SK-N-SH treated with all-trans-retinoic acid at 6 μM for 48 hours (cell line): ENCODE results near the gene PNPLA8.

Source experiments
- BACH2 ChIP-seq: fragments of 250-450 bp; sonication (Bioruptor Pico); IDR thresholded peaks from 2 replicates; pipeline ENCODE4 v1.9.0; 2021; ENCODE audit warnings: mild to moderate bottlenecking, borderline replicate concordance
- CSRNP3 ChIP-seq: fragments of 250-450 bp; sonication (Bioruptor Pico); IDR thresholded peaks from 2 replicates; pipeline ENCODE4 v1.5.1; 2021; ENCODE audit warnings: mild to moderate bottlenecking, moderate library complexity
- GLIS3 ChIP-seq: fragments of 250-450 bp; sonication (Bioruptor Pico); IDR thresholded peaks from 2 replicates; pipeline ENCODE4 v1.5.0; 2020; ENCODE audit warnings: mild to moderate bottlenecking, moderate library complexity
- PATZ1 ChIP-seq: fragments of 250-450 bp; sonication (Bioruptor Pico); IDR thresholded peaks from 2 replicates; pipeline ENCODE4 v1.8.0; 2020; ENCODE audit warnings: mild to moderate bottlenecking, moderate library complexity, borderline replicate concordance
- POU6F1 ChIP-seq: fragments of 250-450 bp; sonication (Bioruptor Pico); IDR thresholded peaks from 2 replicates; pipeline ENCODE4 v1.8.0; 2021; ENCODE audit warnings: low read depth, mild to moderate bottlenecking, moderate library complexity, borderline replicate concordance
- PPARA ChIP-seq: fragments of 250-450 bp; sonication (Bioruptor Pico); IDR thresholded peaks from 2 replicates; pipeline ENCODE4 v1.5.0; 2020; ENCODE audit warnings: mild to moderate bottlenecking, borderline replicate concordance
- RARB ChIP-seq: fragments of 250-450 bp; sonication (Bioruptor Pico); IDR thresholded peaks from 2 replicates; pipeline ENCODE4 v1.8.0; 2021; ENCODE audit warnings: mild to moderate bottlenecking, moderate library complexity
- TOX ChIP-seq: fragments of 250-450 bp; sonication (Bioruptor Pico); IDR thresholded peaks from 2 replicates; pipeline ENCODE4 v1.8.0; 2021; ENCODE audit warnings: mild to moderate bottlenecking, moderate library complexity, borderline replicate concordance
- ZC3H10 ChIP-seq: fragments of 250-450 bp; sonication (Bioruptor Pico); IDR thresholded peaks from 2 replicates; pipeline ENCODE4 v1.5.1; 2021; ENCODE audit warnings: mild to moderate bottlenecking, moderate library complexity
- ZFP3 ChIP-seq: fragments of 250-450 bp; sonication (Bioruptor Pico); IDR thresholded peaks from 2 replicates; pipeline ENCODE4 v1.5.0; 2020; ENCODE audit warnings: mild to moderate bottlenecking, moderate library complexity
- ZFP30 ChIP-seq: fragments of 450-650 bp; formaldehyde crosslinking; IDR thresholded peaks from 2 replicates; pipeline ENCODE4 v1.5.0; 2022; ENCODE audit warnings: mild to moderate bottlenecking, moderate library complexity
- ZNF70 ChIP-seq: fragments of 450-650 bp; formaldehyde crosslinking; IDR thresholded peaks from 2 replicates; pipeline ENCODE4 v1.5.0; 2020; ENCODE audit warnings: mild to moderate bottlenecking, moderate library complexity
- ZNF8 ChIP-seq: fragments of 450-650 bp; formaldehyde crosslinking; IDR thresholded peaks from 2 replicates; pipeline ENCODE4 v1.5.0; 2020; ENCODE audit warnings: mild to moderate bottlenecking, moderate library complexity

GRCh38 chr7:108526768-108527017 lies 758 bp upstream of the PNPLA8 start:
- TF ChIP-seq PPARA (CRISPR knock-in tag) (no peak), ZFP30 (CRISPR knock-in tag) (no peak), ZC3H10 (CRISPR knock-in tag) (no peak), ZNF8 (0 out of 2 replicates have a peak, but pooled peaks have one; percentile 21), RARB (CRISPR knock-in tag) (no peak), ZNF70 (CRISPR knock-in tag) (no peak), PATZ1 (CRISPR knock-in tag) (no peak), ZFP3 (CRISPR knock-in tag) (no peak), POU6F1 (no peak), GLIS3 (CRISPR knock-in tag) (no peak), CSRNP3 (CRISPR knock-in tag) (no peak), TOX (CRISPR knock-in tag) (no peak), BACH2 (no peak)
